ENCODE data around the gene DNAAF5. TPM values are rescaled to one million over a fixed set of nuclear protein-coding genes. Genes with fewer than 3 reads are reported as not detected.

DNAAF5 gene
- total and polyA plus RNA-seq, 2 of the 13 experiments (the other 11 are each of a cell fraction or from before 2014, with no cell fraction given) = 11.9 to 21.5 TPM

- TF ChIP-seq ATF4 (CRISPR knock-in tag; IDR thresholded peaks at IDR 0.05) = no peak
- TF ChIP-seq BHLHE40 (IDR thresholded peaks at IDR 0.05; ENCODE audit: low read length) = no peak
- peak; percentile 77; the same call in 1 of the 2 replicates for TF ChIP-seq SNAI1 (CRISPR knock-in tag; IDR thresholded peaks at IDR 0.05; ENCODE audit: borderline replicate concordance)
- TF ChIP-seq ZNF138 (CRISPR knock-in tag; IDR thresholded peaks at IDR 0.05; ENCODE audit: low read depth) = no peak
- TF ChIP-seq REST (IDR thresholded peaks at IDR 0.05; ENCODE audit: borderline replicate concordance in 1 of 2, low read depth in 1 of 2, low read length in 2 of 2) = no peak
- TF ChIP-seq ZNF614 (CRISPR knock-in tag; IDR thresholded peaks at IDR 0.05; ENCODE audit: borderline replicate concordance) = no peak
- TF ChIP-seq ZNF18 (CRISPR knock-in tag; IDR thresholded peaks at IDR 0.05; ENCODE audit: insufficient replicate concordance) = no peak
- TF ChIP-seq BCL3 (CRISPR knock-in tag; IDR thresholded peaks at IDR 0.05) = no peak
- no peak for TF ChIP-seq POLR2AphosphoS2 (IDR thresholded peaks at IDR 0.05; ENCODE audit: low read depth, low read length)
- no peak for TF ChIP-seq GLI4 (CRISPR knock-in tag; IDR thresholded peaks at IDR 0.05; ENCODE audit: borderline replicate concordance)
- TF ChIP-seq ARNT2 (CRISPR knock-in tag; IDR thresholded peaks at IDR 0.05; ENCODE audit: low read depth) = no peak; the same call in 1 of the 2 replicates
- no peak for TF ChIP-seq ZNF441 (CRISPR knock-in tag; IDR thresholded peaks at IDR 0.05; ENCODE audit: borderline replicate concordance)
- 0 out of 2 replicates have a peak, but pooled peaks have one; percentile 35 for TF ChIP-seq KDM3A (CRISPR knock-in tag; IDR thresholded peaks at IDR 0.05; ENCODE audit: low read depth)
- TF ChIP-seq NCOR1 (IDR thresholded peaks at IDR 0.05; ENCODE audit: borderline replicate concordance, low read length) = no peak; the same call in 1 of the 2 replicates
- no peak for TF ChIP-seq PAXIP1 (CRISPR knock-in tag; conservative IDR thresholded peaks at IDR 0.05)
These were observed 89.1 kb downstream of the DNAAF5 start (continued) for GRCh38 chr7:815284-816216.

All from HepG2 (cell line).